HCT116 (cell line): ENCODE measurements around the gene TIAM2. TPM values are rescaled to one million over a fixed set of nuclear protein-coding genes. Genes with fewer than 3 reads are reported as not detected.

Experiments used
- ATAC-seq: fragments of 200-7000 bp; cut with Tn5 transposase; 2 replicates; pipeline ENCODE4 v1.9.1; 2020; ENCODE audit warnings: mild to moderate bottlenecking, moderate library complexity
- BruUV-seq: library from RNA; stranded (reverse); fragments of 400-500 nt; replicated peaks from 2 replicates; lab custom pipeline; 2021; lab: Mats Ljungman, UMichigan
- CTCF ChIA-PET: fragments of 300-600 bp; sonication (Branson Sonifier 250); formaldehyde crosslinking; loops from one replicate; lab custom pipeline; 2021; ENCODE audit warnings: antibody characterized with exemption; lab: Charles Lee
- POLR2A ChIA-PET: fragments of 300-600, 350-600 bp; sonication (Branson Sonifier 250); formaldehyde crosslinking; loops from one replicate; lab custom pipeline; 2021; ENCODE audit warnings: antibody characterized with exemption; lab: Charles Lee
- RAD21 ChIA-PET, 2 experiments: fragments of 300-600 bp; sonication (Branson Sonifier 250); formaldehyde crosslinking; loops; one replicate each; lab custom pipeline; 2023; ENCODE audit warnings: low total read pairs in 2 of 2; ENCODE audit not compliant: uncharacterized antibody in 2 of 2, unreplicated experiment in 2 of 2, low non-redundant PET in 1 of 2; lab: Charles Lee
- DNase-seq: peaks from one replicate; pipeline ENCODE4 v3.0.0-alpha.2; 2010; ENCODE audit warnings: low read depth, low spot score
- H2AFZ ChIP-seq: fragments of 200-600 bp; shearing (Covaris generic), sonication (generic); 2 replicates; pipeline ENCODE4 v1.6.1; 2017; ENCODE audit warnings: low read depth, mixed run types, mixed read lengths, antibody characterized with exemption, low read length; ENCODE audit not compliant: poor library complexity, severe bottlenecking
- H3K27ac ChIP-seq: 2 replicates; pipeline ENCODE4 v1.5.1; 2012; ENCODE audit warnings: low read depth, low read length
- H3K27me3 ChIP-seq: fragments of 200-600 bp; sonication (generic); 2 replicates; pipeline ENCODE4 v1.6.1; 2016; ENCODE audit warnings: mixed run types, low read length, mixed read lengths; ENCODE audit not compliant: insufficient read depth
- H3K36me3 ChIP-seq, 2 experiments: fragments of 200-500 bp in 1 of 2; fragments of 200-600 bp in 1 of 2; sonication (Bioruptor generic) in 1 of 2; sonication (generic) in 1 of 2; 2 replicates each; pipeline versions ENCODE4 v1.5.1 to v1.6.1; 2014 to 2016; ENCODE audit warnings: low read length in 2 of 2, inconsistent platforms in 1 of 2, mixed read lengths in 1 of 2, mixed run types in 1 of 2; ENCODE audit not compliant: insufficient read depth in 2 of 2, control insufficient read depth in 1 of 2
- H3K4me1 ChIP-seq, 2 experiments: fragments of 200-600 bp in 1 of 2; sonication (generic) in 1 of 2; 2 replicates each; pipeline versions ENCODE4 v1.5.1 to v1.6.1; 2012 to 2017; ENCODE audit warnings: low read length in 2 of 2, inconsistent platforms in 1 of 2, mild to moderate bottlenecking in 1 of 2, mixed read lengths in 1 of 2, mixed run types in 1 of 2, moderate library complexity in 1 of 2; ENCODE audit not compliant: insufficient read depth in 2 of 2, control insufficient read depth in 1 of 2
- H3K4me2 ChIP-seq: fragments of 200-600 bp; sonication (generic); 2 replicates; pipeline ENCODE4 v1.6.1; 2017; ENCODE audit warnings: mixed run types, low read length, mixed read lengths
- H3K4me3 ChIP-seq, 2 experiments: fragments of 200-600 bp in 1 of 2; sonication (generic) in 1 of 2; replicated peaks in 1 of 2; 2 replicates each; pipeline ENCODE4 v1.5.1; 2011 to 2016; ENCODE audit warnings: low read length in 2 of 2, control low read depth in 1 of 2, low read depth in 1 of 2, mild to moderate bottlenecking in 1 of 2, mixed read lengths in 1 of 2, mixed run types in 1 of 2
- H3K79me2 ChIP-seq: fragments of 200-600 bp; sonication (generic); 2 replicates; pipeline ENCODE4 v1.6.1; 2017; ENCODE audit warnings: mild to moderate bottlenecking, mixed run types, low read length, moderate library complexity, mixed read lengths; ENCODE audit not compliant: insufficient read depth
- H3K9ac ChIP-seq: fragments of 200-600 bp; sonication (generic); 2 replicates; pipeline ENCODE4 v1.6.1; 2016; ENCODE audit warnings: low read length, mixed read lengths
- H3K9me2 ChIP-seq: fragments of 200-600 bp; sonication (generic), shearing (Covaris generic); 2 replicates; pipeline ENCODE4 v1.6.1; 2017; ENCODE audit warnings: mixed run types, mild to moderate bottlenecking, moderate library complexity; ENCODE audit not compliant: insufficient read depth
- H3K9me3 ChIP-seq, 2 experiments: fragments of 200-500 bp in 1 of 2; fragments of 200-600 bp in 1 of 2; sonication (Bioruptor generic) in 1 of 2; sonication (generic) in 1 of 2; 2 replicates each; pipeline ENCODE4 v1.6.1; 2014 to 2017; ENCODE audit warnings: low read length in 2 of 2, mixed read lengths in 2 of 2, inconsistent platforms in 1 of 2, low read depth in 1 of 2, mild to moderate bottlenecking in 1 of 2, mixed run types in 1 of 2, moderate library complexity in 1 of 2; ENCODE audit not compliant: control insufficient read depth in 1 of 2, insufficient read depth in 1 of 2
- H4K20me1 ChIP-seq: fragments of 200-600 bp; sonication (generic), shearing (Covaris generic); 2 replicates; pipeline ENCODE4 v1.6.1; 2017; ENCODE audit warnings: mixed run types, mild to moderate bottlenecking, moderate library complexity; ENCODE audit not compliant: insufficient read depth
- CBX3 ChIP-seq: IDR thresholded peaks from 2 replicates; pipeline ENCODE4 v1.6.1; 2012; ENCODE audit warnings: low read depth
- CEBPB ChIP-seq: IDR thresholded peaks from 2 replicates; pipeline ENCODE4 v1.6.1; 2012; ENCODE audit warnings: low read depth
- CTCF ChIP-seq, 3 experiments: fragments of 200-600 bp in 1 of 3; sonication (generic) in 1 of 3; IDR thresholded peaks in 2 of 3; conservative IDR thresholded peaks in 1 of 3; 2 replicates each; pipeline ENCODE4 v1.5.1; 2012 to 2017; ENCODE audit warnings: low read depth in 2 of 3, low read length in 2 of 3, antibody characterized with exemption in 1 of 3, borderline replicate concordance in 1 of 3, control low read depth in 1 of 3, mild to moderate bottlenecking in 1 of 3, mixed read lengths in 1 of 3, mixed run types in 1 of 3, moderate library complexity in 1 of 3; ENCODE audit not compliant: insufficient read depth in 1 of 3
- ELF1 ChIP-seq: IDR thresholded peaks from 2 replicates; pipeline ENCODE4 v1.6.1; 2012; ENCODE audit warnings: low read depth, borderline replicate concordance
- EZH2phosphoT487 ChIP-seq: fragments of 200-600 bp; IDR thresholded peaks from 2 replicates; pipeline ENCODE4 v1.6.1; 2018; ENCODE audit warnings: antibody characterized with exemption, borderline replicate concordance
- FOSL1 ChIP-seq: IDR thresholded peaks from 2 replicates; pipeline ENCODE4 v1.6.1; 2012; ENCODE audit warnings: low read depth
- MAX ChIP-seq: IDR thresholded peaks from 2 replicates; pipeline ENCODE4 v1.6.1; 2012
- RAD21 ChIP-seq: IDR thresholded peaks from 2 replicates; pipeline ENCODE4 v1.6.1; 2012; ENCODE audit warnings: low read depth, mild to moderate bottlenecking
- REST ChIP-seq: IDR thresholded peaks from 2 replicates; pipeline ENCODE4 v1.6.1; 2012; ENCODE audit warnings: low read depth
- SRF ChIP-seq: IDR thresholded peaks from 2 replicates; pipeline ENCODE4 v1.6.1; 2012; ENCODE audit warnings: low read depth
- TCF7L2 ChIP-seq: IDR thresholded peaks from 2 replicates; pipeline ENCODE4 v1.7.0; 2011; ENCODE audit warnings: borderline replicate concordance, inconsistent platforms; ENCODE audit not compliant: insufficient read depth, insufficient read length; ENCODE audit errors: extremely low read depth
- ZBTB33 ChIP-seq: IDR thresholded peaks from 2 replicates; pipeline ENCODE4 v1.6.1; 2011; ENCODE audit warnings: mild to moderate bottlenecking, low read length, moderate library complexity; ENCODE audit not compliant: insufficient replicate concordance; ENCODE audit errors: extremely low read depth
- ZNF274 ChIP-seq: fragments of 200-500 bp; sonication (Bioruptor generic); IDR thresholded peaks from 2 replicates; pipeline ENCODE4 v1.6.1; 2014; ENCODE audit warnings: mild to moderate bottlenecking, low read depth, low read length, inconsistent platforms
- intact Hi-C: fragments of 100-400 bp; cut with micrococcal nuclease; formaldehyde crosslinking; loops from 2 replicates; pipeline ENCODE4 v1.10.0; 2022
- total RNA-seq: library from RNA; stranded (reverse); gene quantifications from one replicate; pipeline ENCODE4 v1.2.1, GENCODE V29; 2021; ENCODE audit not compliant: unreplicated experiment

The TIAM2 gene
- total RNA-seq, 1 experiment from 2014 or later, result 9.4 TPM

GRCh38 chr6:155212106-155212505 is 217.0 kb downstream of the TIAM2 start:
- ATAC-seq, result no peak
- H3K27ac ChIP-seq, result no peak overlapping the region

More at GRCh38 chr6:155212106-155212505, 217.0 kb downstream of the TIAM2 start:
- H2AFZ ChIP-seq, result no peak overlapping the region
- H3K4me2 ChIP-seq, result no peak overlapping the region
- no peaks in the 10 kb centered on the region for H3K79me2 ChIP-seq
- no peak overlapping the region for H3K4me3 ChIP-seq
- peaks cover 0 to 7% of the 10 kb centered on the region in 2 experiments; a peak in 2 of 4 replicates for H3K4me1 ChIP-seq
- H4K20me1 ChIP-seq, result no peaks in the 10 kb centered on the region
- no peak for DNase-seq
- intact Hi-C loops, result no loop called here
- H3K9ac ChIP-seq, result no peak overlapping the region
- ChIA-PET POLR2A (no interaction called here), RAD21 (no interaction called here), CTCF (no interaction called here)
- no TSS peak for BruUV-seq
- no peaks in the 10 kb centered on the region for H3K27me3 ChIP-seq
- no peaks in the 10 kb centered on the region for H3K9me3 ChIP-seq
- TF ChIP-seq FOSL1 (no peak), REST (no peak), SRF (no peak), EZH2phosphoT487 (no peak), CBX3 (no peak), ZNF274 (no peak), TCF7L2 (no peak), CEBPB (no peak), CTCF (IDR thresholded peaks at IDR 0.05 in 2 of 3, conservative IDR thresholded peaks at IDR 0.05 in 1 of 3; ENCODE audit: borderline replicate concordance in 1 of 3, insufficient read depth in 1 of 3, low read depth in 2 of 3, low read length in 2 of 3) (no peak), MAX (no peak), ELF1 (no peak), RAD21 (no peak), ZBTB33 (no peak)
- H3K9me2 ChIP-seq, result no peaks in the 10 kb centered on the region
- no peaks in the 10 kb centered on the region for H3K36me3 ChIP-seq
